Measurements from ENCODE around the gene SALL4.
"Not testable (repeated sequence)": the region's sequence is repeated elsewhere in the genome, so short reads cannot be mapped to it uniquely, and the experiment has no call there.

The SALL4 gene

GRCh38 chr20:51801122-51801822, 1.0 kb downstream of the SALL4 start:
- no peak for DNase-seq

DNA sequence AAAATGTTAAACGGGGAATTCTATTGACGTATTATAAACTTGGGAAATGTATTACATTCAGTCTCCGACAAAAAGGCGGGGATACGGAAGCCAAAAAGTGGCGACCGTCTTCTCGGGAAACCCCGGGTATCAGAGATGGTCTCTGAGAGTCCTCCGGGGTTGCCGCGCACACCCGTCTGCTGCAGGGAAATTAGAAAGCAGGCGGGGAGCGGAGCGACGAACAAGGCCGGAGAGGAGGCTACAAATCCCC, 1.5 kb downstream of the SALL4 start:
- DNase-seq: no peak

- DNase-seq: no peak
Measured at GRCh38 chr20:51800060-51800871, 2.1 kb downstream of the SALL4 start.

- DNase-seq: no peak
Measured at GRCh38 chr20:51799401-51799860, 2.9 kb downstream of the SALL4 start.

DNA sequence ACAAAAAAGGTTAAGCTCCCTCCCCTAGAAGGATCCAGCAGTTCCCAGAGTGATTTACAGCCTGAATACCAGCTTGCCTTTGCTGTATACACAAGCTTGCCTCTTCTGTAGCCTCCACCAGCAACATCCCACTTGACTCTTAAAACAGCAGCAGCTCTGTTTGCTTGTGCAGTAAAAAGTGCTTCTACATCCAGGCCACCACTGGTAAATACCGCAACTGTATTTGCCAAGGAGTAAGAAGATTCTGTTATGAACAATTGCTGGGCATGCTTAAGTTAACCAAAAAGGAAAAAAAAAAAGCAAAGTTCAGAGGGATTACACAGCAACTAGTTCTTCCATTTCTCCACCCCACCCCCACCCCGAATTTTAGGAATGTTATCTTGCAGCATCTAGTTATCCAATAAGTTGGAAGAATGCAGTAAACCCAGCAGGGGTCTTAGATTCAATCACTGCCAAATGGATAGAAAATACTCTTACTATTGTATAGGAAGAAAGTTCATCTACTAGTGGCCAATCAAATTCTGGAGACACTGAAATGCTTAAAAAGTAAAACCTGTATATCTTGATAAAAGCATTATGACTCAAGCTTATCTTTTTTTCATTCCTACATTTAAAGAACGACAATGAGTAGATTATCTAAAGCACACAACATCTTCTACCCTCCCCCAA, 4.8 kb downstream of the SALL4 start:
- DNase-seq: no peak

DNA sequence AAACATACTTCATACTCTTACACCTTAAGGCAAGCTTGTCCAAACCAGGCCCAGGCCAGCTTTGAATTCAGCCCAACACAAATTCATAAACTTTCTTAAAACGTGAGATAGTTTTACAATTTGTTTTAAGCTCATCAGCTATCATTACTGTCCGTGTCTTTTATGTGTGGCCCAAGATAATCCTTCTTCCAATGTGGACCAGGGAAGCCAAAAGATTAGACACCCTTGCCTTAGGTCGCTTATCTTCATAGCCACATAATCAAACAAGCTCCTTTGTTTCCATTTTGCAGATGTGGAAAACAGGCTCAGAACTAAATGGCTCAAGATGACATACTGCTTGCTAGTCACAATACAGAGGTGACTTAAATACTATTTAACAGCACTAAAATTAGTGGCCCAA, 6.0 kb downstream of the SALL4 start:
- no peak for DNase-seq

DNA sequence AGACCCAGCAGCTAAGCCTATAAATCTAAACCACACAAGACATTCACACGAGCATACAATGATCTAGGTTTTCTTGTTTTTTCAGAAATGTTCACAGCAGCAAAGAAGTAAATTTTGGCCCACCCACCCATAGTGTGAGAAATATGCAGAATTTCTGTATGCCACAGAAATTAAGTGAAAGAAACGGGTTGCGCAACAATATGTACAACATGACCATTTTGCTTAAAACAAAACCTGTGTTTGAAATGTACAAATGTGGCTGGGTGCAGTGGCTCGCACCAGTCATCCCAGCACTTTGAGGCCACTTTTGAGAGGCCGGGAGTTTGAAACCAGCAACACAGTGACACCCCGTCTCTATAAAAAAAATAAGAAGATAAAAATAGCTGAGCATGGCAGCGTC, 9.4 kb downstream of the SALL4 start:
- no peak for DNase-seq

DNA sequence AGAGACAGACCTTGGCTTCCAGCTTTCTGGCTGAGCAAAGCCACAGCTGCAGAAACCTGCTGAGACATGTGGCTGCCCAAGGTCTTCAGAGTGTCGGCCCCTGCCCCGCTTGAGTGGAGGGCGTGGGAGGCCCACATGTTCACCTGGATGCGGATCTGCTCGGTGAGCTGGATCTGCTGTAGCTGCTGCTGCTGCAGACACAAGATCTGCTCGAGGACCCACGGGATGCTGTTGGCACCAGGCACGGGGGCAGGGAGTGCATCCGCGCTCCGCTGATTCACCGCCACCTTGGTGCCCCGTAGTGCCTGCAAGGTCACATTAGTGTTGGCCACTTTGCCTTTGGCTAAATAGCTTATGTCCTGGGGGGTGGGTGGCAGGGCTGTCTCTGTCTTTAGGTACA, 10.7 kb downstream of the SALL4 start:
- no peak for DNase-seq

- no peak for DNase-seq
Measured at GRCh38 chr20:51790256-51790655, 12.1 kb downstream of the SALL4 start.

DNA sequence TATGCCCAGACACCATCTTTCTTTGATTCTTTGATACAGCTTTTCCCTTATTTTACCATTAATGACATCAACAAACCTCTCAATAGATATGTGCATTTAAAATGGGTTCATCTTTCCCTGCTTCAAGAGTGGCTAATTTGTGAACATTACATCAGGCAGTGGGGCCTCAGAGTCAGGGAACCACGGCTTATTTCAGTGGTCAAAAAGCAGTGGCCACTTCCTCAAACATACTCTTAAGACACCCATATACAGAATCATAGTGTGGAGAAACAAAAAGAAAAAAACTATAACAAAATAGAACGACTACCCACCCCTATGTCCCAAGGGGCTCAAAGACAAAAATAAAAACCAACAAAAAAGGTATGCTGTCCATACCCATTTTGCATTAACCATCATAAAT, 12.9 kb downstream of the SALL4 start:
- DNase-seq: no peak

DNA sequence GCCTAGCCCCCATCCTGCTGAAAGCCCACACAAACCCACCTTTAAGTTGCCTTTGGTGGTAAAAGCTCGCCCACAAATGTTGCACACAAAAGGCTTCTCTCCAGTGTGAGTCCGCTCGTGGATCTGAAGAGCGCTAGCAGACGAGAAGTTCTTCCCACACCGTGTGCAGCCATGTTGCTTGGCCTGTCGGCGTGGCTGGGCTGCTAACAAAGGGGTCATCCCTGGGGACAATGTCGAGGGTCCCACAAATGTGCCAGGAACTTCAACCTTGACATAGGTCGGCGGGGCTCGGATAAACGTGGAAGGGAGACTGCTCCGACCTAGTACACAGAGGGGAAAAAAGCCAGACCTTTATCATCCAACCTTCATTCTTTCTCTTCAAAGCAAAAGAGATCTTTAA, 13.5 kb downstream of the SALL4 start:
- DNase-seq: no peak

- no peak for DNase-seq
Measured at GRCh38 chr20:51784299-51784698, 18.0 kb downstream of the SALL4 start.

GRCh38 chr20:51778229-51778759, 24.0 kb downstream of the SALL4 start:
- DNase-seq: not testable (repeated sequence)

DNA sequence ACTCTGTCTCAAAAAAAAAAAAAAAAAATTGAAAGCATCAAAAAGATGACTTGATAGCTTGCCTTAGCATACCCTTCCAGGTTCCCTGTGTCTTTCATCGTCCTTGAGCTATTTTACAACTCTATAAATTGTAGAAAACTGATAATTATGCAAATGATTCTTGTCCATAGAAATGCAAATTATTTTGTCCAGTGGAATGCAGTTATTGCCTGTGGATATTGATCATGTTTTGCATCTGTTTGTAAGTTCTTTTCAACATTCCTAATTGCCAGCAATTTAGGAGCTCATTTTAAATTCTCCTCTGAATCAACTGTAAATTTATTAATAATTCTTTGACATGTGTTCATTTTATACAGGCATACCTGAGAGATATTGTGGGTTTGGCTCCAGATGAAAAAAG, 27.1 kb downstream of the SALL4 start:
- DNase-seq: no peak

DNA sequence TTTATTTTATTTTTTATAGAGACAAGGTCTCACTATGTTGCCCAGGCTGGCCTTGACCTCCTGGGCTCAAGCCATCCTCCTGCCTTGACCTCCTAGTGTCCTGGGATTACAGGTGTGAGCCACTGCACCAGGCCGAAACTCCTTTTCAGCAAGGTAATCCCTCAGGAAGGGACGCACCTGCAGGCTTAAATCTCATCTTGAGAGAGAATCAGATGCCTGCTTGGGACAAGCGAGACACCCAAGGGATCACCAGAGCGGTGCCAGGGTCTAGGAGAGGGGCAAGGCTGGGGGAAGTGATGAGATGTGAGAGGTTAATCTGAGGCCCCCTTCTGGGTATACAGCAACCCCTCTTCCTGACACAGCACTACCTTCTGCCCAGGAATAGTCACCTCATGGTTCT, 30.1 kb downstream of the SALL4 start:
- no peak for DNase-seq

DNA sequence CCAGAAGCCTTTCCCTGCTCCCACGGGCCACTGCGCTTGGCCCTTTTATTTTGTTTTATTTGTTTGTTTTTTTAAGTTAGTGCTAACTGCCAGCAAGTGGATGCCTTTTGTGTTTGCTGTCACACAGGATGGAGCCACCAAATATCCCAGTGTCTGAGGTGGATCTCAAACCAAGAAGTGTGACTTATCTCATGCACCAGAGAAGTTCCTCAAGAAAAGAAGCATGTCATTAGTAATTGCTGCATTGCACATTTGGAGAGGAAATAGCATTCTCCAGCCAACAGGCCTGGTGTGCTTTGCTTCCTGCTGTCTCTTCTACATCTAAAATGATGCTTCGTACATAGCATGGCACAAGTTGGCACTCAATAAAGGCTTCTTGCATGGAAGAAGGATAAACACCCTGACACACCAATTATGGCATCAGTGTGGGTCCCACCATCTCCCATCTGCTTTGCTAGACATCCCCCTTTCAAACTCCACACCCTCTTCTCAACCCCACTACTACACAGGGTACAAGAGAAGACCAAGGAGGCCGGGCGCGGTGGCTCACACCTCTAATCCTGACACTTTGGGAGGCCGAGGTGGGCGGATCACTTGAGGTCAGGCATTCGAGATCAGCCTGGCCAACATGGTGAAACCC, 32.2 kb downstream of the SALL4 start:
- no peak for DNase-seq

- no peak for DNase-seq
Measured at GRCh38 chr20:51768759-51769517, 33.4 kb downstream of the SALL4 start.

- DNase-seq: no peak
Measured at GRCh38 chr20:51767867-51768758, 34.2 kb downstream of the SALL4 start, which contains the start of gene ATP9A. Gene ATP9A (minus strand): TSS chr20:51768390. CDS start chr20:51768369, 21 bp downstream.

DNA sequence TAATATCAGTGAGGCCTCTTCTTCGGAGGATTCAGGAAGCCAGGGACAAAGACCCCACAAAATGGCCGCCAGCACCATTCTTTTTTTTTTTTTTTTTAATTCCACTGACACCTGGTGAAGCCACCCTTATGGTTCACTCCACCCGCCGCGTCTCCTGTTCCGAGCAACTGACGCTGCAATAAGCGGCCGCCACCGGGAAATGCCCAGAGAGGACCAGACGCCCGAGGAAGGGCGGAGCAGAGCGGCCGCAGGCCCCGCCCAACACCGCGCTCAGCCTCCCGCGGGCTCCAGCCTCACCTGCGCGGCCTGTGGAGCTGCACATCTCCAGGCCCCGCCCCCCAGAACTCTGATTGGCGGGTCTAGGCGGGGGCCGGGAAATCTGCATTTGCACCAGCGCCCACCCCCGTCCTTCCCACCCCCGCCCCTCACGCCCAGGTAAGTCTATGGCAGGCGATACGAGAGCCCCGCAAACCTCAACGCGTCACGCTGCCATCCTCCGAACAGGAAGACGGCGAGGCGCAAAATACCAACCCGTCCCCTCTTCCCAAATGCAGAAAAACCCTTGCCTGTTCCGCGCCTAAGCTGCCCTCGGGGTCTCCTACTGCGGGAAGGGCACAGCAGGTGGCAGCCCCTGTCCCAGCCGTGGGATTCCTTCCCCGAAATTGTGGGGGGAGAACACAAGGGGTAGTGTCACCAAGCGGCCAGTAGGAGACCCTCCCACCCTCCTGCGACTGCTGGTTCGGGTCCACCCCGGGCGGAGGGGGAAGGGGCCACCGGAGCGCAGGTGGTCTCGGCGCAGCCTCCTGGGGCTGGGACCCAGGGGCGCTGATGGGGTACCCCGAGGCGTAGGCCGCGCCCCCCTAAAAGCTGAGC, 35.1 kb downstream of the SALL4 start:
- peak; percentile 58 for DNase-seq

DNA sequence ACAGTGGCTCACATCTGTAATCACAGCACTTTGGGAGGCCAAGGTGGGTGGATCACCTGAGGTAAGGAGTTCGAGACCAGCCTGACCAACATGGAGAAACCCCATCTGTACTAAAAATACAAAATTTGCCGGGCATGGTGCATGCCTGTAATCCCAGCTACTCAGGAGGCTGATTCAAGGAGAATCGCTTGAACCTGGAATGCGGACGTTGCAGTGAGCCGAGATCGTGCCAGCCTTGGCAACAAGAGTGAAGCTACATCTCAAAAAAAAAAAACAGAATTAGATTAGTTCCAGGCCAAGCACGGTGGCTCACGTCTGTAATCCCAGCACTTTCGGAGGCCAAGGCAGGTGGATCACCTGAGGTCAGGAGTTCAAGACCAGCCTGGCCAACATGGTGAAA, 36.9 kb downstream of the SALL4 start:
- not testable (repeated sequence) for DNase-seq
